Stromal cell of bone marrow (primary cell): ENCODE measurements around the gene SNX17.
"Not testable (repeated sequence)": the region's sequence is repeated elsewhere in the genome, so short reads cannot be mapped to it uniquely, and the experiment has no call there.

Source experiments
- DNase-seq: peaks from one replicate; pipeline ENCODE4 v3.0.0-alpha.2; 2012; ENCODE audit warnings: low read depth

Gene SNX17

GRCh38 chr2:27400348-27401135, 30.1 kb downstream of the SNX17 start:
- DNase-seq, result no peak

- DNase-seq, result no peak
Observed at GRCh38 chr2:27407798-27408491, 37.5 kb downstream of the SNX17 start.

- no peak for DNase-seq
Observed at GRCh38 chr2:27408601-27409320, 38.3 kb downstream of the SNX17 start.

GRCh38 chr2:27409321-27410073, 39.1 kb downstream of the SNX17 start, which contains the start of gene PPM1G:
PPM1G (minus strand) TSS chr2:27409591; CDS start chr2:27409422, 169 bp downstream.
- peak; percentile 86 for DNase-seq

GRCh38 chr2:27412419-27413152, 42.2 kb downstream of the SNX17 start:
- no peak for DNase-seq

- no peak for DNase-seq
Observed at GRCh38 chr2:27416151-27416550, 45.7 kb downstream of the SNX17 start.

- DNase-seq, result no peak
Observed at GRCh38 chr2:27420996-27421395, 50.6 kb downstream of the SNX17 start.

GRCh38 chr2:27421660-27422250, 51.3 kb downstream of the SNX17 start:
- no peak for DNase-seq

- no peak for DNase-seq
Observed at GRCh38 chr2:27422958-27423357, 52.5 kb downstream of the SNX17 start.

- DNase-seq, result not testable (repeated sequence)
Observed at GRCh38 chr2:27425039-27425438, 54.6 kb downstream of the SNX17 start.
